D721Med (cell line): Measurements from ENCODE around the gene FAM168A.
"Not testable (repeated sequence)": the region's sequence is repeated elsewhere in the genome, so short reads cannot be mapped to it uniquely, and the experiment has no call there.

ENCODE experiments used
- DNase-seq: peaks from one replicate; pipeline ENCODE4 v3.0.0; 2011; ENCODE audit warnings: low spot score; ENCODE audit not compliant: insufficient read length
- FAIRE-seq: peaks from 2 replicates; lab custom pipeline; 2011; peaks lifted over from hg19 to GRCh38; lab: Jason Lieb, UNC
- TF ChIP-seq, protein P1 (sequence below): IDR thresholded peaks from 2 replicates; pipeline ENCODE4 v1.5.1; 2012; ENCODE audit warnings: mild to moderate bottlenecking, control low read depth; ENCODE audit not compliant: insufficient read depth; ENCODE audit errors: missing control alignments

FAM168A gene

DNA sequence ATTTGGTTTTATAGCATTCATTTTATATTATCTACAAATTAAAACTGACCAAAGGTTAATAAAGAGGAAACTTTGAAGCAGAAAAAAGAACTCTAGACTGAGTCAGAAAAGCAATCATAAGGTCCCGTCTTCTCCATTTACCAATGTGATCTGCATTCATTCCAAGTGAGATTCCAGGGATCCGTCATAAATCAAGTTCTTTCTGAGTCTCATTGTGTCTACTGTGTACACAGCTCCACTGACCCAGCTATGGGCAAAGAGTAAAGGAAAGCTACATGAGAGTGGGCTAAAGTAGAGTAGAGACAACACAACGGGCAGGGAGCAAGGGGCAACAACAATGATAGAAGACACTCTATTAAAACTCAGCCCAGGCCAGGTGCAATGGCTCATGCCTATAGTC lies 15.3 kb downstream of the FAM168A start:
- no peak for FAIRE-seq
- DNase-seq = no peak
- TF ChIP-seq, protein P1, sequence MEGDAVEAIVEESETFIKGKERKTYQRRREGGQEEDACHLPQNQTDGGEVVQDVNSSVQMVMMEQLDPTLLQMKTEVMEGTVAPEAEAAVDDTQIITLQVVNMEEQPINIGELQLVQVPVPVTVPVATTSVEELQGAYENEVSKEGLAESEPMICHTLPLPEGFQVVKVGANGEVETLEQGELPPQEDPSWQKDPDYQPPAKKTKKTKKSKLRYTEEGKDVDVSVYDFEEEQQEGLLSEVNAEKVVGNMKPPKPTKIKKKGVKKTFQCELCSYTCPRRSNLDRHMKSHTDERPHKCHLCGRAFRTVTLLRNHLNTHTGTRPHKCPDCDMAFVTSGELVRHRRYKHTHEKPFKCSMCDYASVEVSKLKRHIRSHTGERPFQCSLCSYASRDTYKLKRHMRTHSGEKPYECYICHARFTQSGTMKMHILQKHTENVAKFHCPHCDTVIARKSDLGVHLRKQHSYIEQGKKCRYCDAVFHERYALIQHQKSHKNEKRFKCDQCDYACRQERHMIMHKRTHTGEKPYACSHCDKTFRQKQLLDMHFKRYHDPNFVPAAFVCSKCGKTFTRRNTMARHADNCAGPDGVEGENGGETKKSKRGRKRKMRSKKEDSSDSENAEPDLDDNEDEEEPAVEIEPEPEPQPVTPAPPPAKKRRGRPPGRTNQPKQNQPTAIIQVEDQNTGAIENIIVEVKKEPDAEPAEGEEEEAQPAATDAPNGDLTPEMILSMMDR = no peak

DNA sequence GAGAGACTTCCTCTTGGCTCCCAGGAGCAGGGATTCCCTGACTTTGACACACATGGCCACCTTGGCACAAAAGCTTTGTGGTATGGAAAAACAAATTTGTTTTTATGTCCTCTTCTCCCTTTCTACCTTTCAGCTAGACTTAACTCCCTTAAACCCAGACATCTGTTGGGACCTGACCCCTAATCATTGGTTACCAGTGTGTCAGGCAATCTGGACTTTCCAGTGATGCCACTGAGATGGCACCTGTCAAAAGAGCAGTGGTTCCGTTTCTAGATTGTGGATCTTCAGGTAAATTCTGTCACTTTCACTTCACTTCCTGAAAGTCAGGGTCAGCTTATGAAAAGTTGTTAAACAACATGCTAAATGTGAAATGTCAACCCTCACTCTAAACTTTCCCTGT lies 17.2 kb downstream of the FAM168A start:
- not testable (repeated sequence) for FAIRE-seq

DNA sequence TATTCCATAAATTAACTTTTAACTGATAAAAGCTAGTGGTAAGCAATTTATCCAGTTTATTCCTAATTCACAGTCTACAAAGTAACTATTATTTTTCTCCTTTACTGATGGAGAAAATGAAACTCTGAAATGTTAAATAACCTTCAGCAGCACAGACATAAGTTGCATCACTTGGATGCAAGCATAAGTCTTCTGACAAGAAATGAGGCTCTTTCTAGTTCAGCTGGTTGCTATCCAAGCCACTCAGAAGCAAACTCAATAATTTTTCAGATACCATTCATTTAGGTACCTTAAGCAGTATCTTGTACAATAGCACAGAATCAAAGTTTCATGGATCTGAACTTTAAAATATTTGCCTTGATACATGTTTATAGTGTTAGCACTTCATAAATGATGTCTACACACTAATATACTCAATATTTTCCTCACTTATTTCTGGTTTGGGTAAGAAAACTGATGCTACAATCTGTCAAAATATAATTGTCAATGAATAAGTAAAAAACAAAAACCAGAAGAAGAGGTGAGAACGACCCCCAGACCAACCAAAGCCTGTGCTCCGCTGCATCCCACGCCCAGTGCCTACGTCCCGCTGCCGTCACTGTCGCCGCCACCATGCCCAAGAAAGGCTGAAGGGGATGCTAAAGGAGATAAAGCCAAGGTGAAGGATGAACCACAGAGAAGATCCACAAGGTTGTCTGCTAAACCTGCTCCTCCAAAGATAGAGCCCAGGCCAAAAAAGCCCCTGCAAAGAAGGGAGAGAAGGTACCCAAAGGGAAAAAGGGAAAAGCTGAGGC lies 18.1 kb downstream of the FAM168A start:
- FAIRE-seq = no peak
- no peak for DNase-seq
- TF ChIP-seq, protein P1 = no peak

More for the DNA sequence above, 17.2 kb downstream of the FAM168A start:
- not testable (repeated sequence) for DNase-seq

DNA sequence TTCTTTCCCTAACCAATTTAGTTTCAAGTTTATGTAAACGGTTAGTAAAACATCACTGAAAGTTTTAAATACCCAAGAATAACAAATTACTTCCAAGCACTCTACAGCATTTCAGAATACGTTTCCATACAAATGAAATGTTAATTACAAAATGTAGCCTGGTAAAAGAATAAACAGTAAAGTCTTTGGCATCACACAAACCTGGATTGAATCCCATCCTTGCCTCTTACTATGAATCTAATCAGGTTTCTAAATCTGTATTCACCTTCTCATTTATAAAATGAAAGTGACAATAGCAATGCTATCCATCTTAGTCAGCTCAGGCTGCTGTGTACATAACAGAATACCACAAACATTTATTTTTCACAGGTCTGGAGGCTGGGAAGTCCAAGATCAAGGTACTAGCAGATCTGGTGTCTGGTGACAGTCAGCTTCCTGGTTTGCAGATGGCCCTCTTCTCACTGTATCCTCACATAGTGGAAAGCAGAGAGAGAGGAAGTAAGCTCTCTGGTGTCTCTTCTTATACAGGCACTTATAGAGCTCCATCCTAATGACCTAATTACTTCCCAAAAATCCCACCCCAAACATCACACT lies 19.2 kb downstream of the FAM168A start:
- FAIRE-seq (no peak), DNase-seq (no peak)
- TF ChIP-seq, protein P1 = no peak

DNA sequence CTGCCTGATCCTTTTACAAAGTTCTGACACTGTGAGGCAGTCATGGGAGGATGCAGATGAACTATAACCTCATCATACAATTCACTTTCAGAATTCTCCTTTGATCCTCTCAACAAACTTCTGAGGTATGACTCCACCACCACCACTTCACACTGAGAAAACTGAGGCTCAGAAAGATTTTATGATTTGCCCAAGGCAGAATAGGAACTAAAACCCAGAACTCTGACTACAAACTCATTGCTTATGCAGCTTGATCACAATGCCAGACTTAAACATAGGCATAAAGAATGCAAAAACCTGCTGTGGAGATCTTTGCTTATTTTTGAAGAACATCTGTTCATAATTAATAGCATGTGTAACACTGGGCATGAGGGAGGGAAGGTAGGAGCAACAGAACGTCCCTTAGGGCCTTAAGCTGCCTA lies 20.4 kb downstream of the FAM168A start:
- FAIRE-seq (no peak), DNase-seq (no peak)

DNA sequence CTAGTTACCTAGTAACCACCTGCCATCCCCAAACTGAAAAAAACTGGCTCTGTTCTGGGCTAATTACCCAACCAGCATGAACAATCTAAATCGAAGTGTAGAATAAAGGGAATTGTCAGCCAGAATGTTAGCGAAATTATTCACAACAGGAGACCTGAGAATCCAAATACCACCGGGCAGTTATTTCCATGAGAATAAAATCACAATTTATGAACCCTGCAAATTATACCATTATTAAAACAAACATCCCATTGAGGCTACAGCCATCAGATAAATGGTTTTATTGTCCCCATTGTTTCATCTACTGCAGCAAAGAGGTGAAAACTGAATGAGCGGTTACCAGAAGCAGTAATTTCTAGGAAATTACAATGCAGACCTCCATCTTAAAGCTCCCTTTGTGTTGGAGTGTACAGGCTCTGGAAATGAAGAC lies 21.7 kb downstream of the FAM168A start:
- FAIRE-seq (no peak), DNase-seq (no peak)
- TF ChIP-seq, protein P1 = no peak

More for the DNA sequence above, 20.4 kb downstream of the FAM168A start:
- TF ChIP-seq, protein P1 = no peak

DNA sequence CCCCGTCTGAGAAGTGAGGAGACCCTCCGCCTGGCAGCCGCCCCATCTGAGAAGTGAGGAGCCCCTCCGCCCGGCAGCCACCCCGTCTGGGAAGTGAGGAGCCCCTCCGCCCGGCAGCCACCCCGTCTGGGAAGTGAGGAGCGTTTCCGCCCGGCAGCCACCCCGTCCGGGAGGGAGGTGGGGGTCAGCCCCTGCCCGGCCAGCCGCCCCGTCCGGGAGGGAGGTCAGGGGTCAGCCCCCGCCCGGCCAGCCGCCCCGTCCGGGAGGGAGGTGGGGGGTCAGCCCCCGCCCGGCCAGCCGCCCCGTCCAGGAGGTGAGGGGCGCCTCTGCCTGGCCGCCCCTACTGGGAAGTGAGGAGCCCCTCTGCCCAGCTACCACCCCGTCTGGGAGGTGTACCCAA lies 25.9 kb downstream of the FAM168A start:
- DNase-seq, FAIRE-seq: not testable (repeated sequence)
